Neural cell (in vitro differentiated cells): ENCODE results near the gene PPAT. TPM values are rescaled to one million over a fixed set of nuclear protein-coding genes. Genes with fewer than 3 reads are reported as not detected.
A peak's percentile ranks its signal among the peaks of the same experiment; 100 is the strongest.
"Not testable (repeated sequence)": the region's sequence is repeated elsewhere in the genome, so short reads cannot be mapped to it uniquely, and the experiment has no call there.

Experiments used
- H2AFZ ChIP-seq: fragments of 200-600, 300-800 bp; sonication (generic), shearing (Covaris generic); 2 replicates; pipeline ENCODE4 v1.6.0; 2014; ENCODE audit warnings: low read depth, mild to moderate bottlenecking, antibody characterized with exemption, low read length, moderate library complexity
- H3F3A ChIP-seq: fragments of 200-600 bp; shearing (Covaris generic); 2 replicates; pipeline ENCODE4 v1.6.1; 2016; ENCODE audit warnings: mild to moderate bottlenecking, moderate library complexity, mixed read lengths, antibody characterized with exemption, low read length; ENCODE audit not compliant: insufficient read depth, poor library complexity, severe bottlenecking
- H3K27ac ChIP-seq: fragments of 200-600, 300-800 bp; sonication (generic), shearing (Covaris generic); 2 replicates; pipeline ENCODE4 v1.5.1; 2014; ENCODE audit warnings: mild to moderate bottlenecking, low read length, moderate library complexity
- H3K27me3 ChIP-seq: fragments of 300-800, 200-600 bp; sonication (generic), shearing (Covaris generic); 2 replicates; pipeline ENCODE4 v1.6.0; 2014; ENCODE audit warnings: mild to moderate bottlenecking, low read depth, low read length, moderate library complexity; ENCODE audit not compliant: insufficient read depth
- H3K36me3 ChIP-seq: fragments of 300-800, 200-600 bp; sonication (generic), shearing (Covaris generic); 2 replicates; pipeline ENCODE4 v1.5.1; 2014; ENCODE audit warnings: mild to moderate bottlenecking, antibody characterized with exemption, low read length, moderate library complexity; ENCODE audit not compliant: insufficient read depth
- H3K4me2 ChIP-seq: fragments of 300-800, 200-600 bp; sonication (generic), shearing (Covaris generic); 2 replicates; pipeline ENCODE4 v1.6.0; 2014; ENCODE audit warnings: mild to moderate bottlenecking, low read length
- H3K4me3 ChIP-seq: fragments of 300-800, 200-600 bp; sonication (generic), shearing (Covaris generic); 2 replicates; pipeline ENCODE4 v1.5.1; 2014; ENCODE audit warnings: mild to moderate bottlenecking, low read length, moderate library complexity
- H3K79me2 ChIP-seq: fragments of 200-600 bp; shearing (Covaris generic); replicated peaks from 2 replicates; pipeline ENCODE4 v1.6.0; 2014; ENCODE audit warnings: mild to moderate bottlenecking, low read length, moderate library complexity; ENCODE audit not compliant: insufficient read depth
- H3K9ac ChIP-seq: fragments of 300-800, 200-600 bp; sonication (generic), shearing (Covaris generic); 2 replicates; pipeline ENCODE4 v1.6.1; 2016; ENCODE audit warnings: mild to moderate bottlenecking, low read length, mixed read lengths
- H3K9me2 ChIP-seq: fragments of 200-600 bp; shearing (Covaris generic); 2 replicates; pipeline ENCODE4 v1.6.1; 2016; ENCODE audit warnings: mild to moderate bottlenecking, low read length, mixed read lengths; ENCODE audit not compliant: insufficient read depth
- H3K9me3 ChIP-seq: fragments of 200-600, 300-800 bp; sonication (generic), shearing (Covaris generic); 2 replicates; pipeline ENCODE4 v1.6.1; 2016; ENCODE audit warnings: mild to moderate bottlenecking, mixed run types, low read length, moderate library complexity, mixed read lengths
- H4K20me1 ChIP-seq: fragments of 200-600 bp; shearing (Covaris generic); 2 replicates; pipeline ENCODE4 v1.6.1; 2016; ENCODE audit warnings: mild to moderate bottlenecking, mixed run types; ENCODE audit not compliant: insufficient read depth
- EP300 ChIP-seq: fragments of 450-650 bp; conservative IDR thresholded peaks from 2 replicates; pipeline ENCODE4 v1.6.1; 2014; ENCODE audit warnings: antibody characterized with exemption, mild to moderate bottlenecking, moderate library complexity; ENCODE audit not compliant: poor library complexity, severe bottlenecking
- EZH2 ChIP-seq: fragments of 200-600, 300-800 bp; shearing (Covaris generic), sonication (generic); IDR thresholded peaks from 2 replicates; pipeline ENCODE4 v1.6.1; 2014; ENCODE audit warnings: antibody characterized with exemption, low read length, borderline replicate concordance, mild to moderate bottlenecking; ENCODE audit not compliant: insufficient read depth, poor library complexity, severe bottlenecking
- MXI1 ChIP-seq: fragments of 450-650 bp; conservative IDR thresholded peaks from 2 replicates; pipeline ENCODE4 v1.6.1; 2014; ENCODE audit warnings: antibody characterized with exemption, mild to moderate bottlenecking; ENCODE audit not compliant: poor library complexity, severe bottlenecking
- SMC3 ChIP-seq: fragments of 450-650 bp; conservative IDR thresholded peaks from 2 replicates; pipeline ENCODE4 v1.6.1; 2014; ENCODE audit warnings: antibody characterized with exemption, mild to moderate bottlenecking, moderate library complexity; ENCODE audit not compliant: poor library complexity
- polyA plus RNA-seq: library from polyadenylated mRNA; depleted of rRNA; stranded (reverse); fragments of >200 nt; gene quantifications from 2 replicates; pipeline ENCODE4 v1.2.3, GENCODE V29; 2014
- TF ChIP-seq, protein P1 (sequence below): IDR thresholded peaks from 2 replicates; pipeline ENCODE4 v1.6.1; 2012; ENCODE audit warnings: borderline replicate concordance

Gene PPAT
- polyA plus RNA-seq, 1 donor from 2014 or later = 22.5 TPM

DNA sequence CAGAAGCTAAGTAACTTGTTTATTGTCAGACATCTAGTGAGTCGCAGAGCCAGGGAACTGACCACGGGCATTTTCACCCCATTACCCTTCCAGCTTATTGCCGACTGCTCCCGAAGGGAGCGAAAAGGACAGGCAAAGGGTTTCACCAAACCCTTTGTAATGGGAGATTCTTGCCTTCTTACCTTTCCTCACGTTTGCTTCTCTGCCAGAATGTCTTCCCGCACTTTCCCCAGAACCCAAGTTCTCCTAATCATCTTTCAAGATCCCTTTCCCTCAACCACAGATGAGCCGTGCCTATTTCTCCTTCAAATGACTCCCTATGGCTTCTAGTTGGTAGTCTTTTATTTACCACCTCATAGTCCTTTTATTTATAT, 31.5 kb upstream of the PPAT start:
- H3K4me3 ChIP-seq = peak overlapping the region; percentile 88
- no peaks in the 10 kb centered on the region for H4K20me1 ChIP-seq
- no peaks in the 10 kb centered on the region for H3K27me3 ChIP-seq
- H3K36me3 ChIP-seq = peaks cover 9% of the 10 kb centered on the region
- no peaks in the 10 kb centered on the region for H3F3A ChIP-seq
- H3K27ac ChIP-seq = peak overlapping the region; percentile 89
- H3K79me2 ChIP-seq = peaks cover 55% of the 10 kb centered on the region
- H3K9me3 ChIP-seq = no peaks in the 10 kb centered on the region
- no peaks in the 10 kb centered on the region for H3K9me2 ChIP-seq
- peak overlapping the region; percentile 64 for H3K4me2 ChIP-seq
- peak overlapping the region; percentile 82 for H2AFZ ChIP-seq
- TF ChIP-seq EZH2 (no peak), SMC3 (no peak)
- peak overlapping the region; percentile 85 for H3K9ac ChIP-seq

DNA sequence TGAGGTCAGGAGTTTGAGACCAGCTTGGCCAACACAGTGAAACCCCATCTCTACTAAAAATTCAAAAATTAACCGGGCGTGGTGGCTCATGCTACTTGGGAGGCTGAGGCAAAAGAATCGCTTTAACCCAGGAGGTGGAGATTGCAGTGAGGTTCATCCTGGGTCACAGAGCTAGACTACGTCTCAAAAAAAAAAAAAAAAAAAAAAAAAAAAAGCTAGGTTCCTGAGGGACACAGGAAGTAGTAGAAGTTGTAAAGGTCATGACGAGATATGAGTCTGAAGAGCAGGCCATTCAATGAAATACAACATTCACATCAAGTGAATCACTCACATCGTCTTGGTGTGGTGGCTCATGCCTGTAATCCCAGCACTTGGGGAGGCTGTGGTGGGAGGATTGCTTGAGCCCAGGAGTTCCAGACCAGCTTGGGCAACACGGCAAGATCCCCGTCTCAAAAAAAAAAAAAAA, 30.9 kb upstream of the PPAT start:
- not testable (repeated sequence) for H3F3A ChIP-seq, H4K20me1 ChIP-seq, H3K9me2 ChIP-seq, H2AFZ ChIP-seq, H3K9me3 ChIP-seq, H3K27me3 ChIP-seq
- H3K27ac ChIP-seq = peak overlapping the region; percentile 89
- peak overlapping the region; percentile 85 for H3K9ac ChIP-seq
- H3K36me3 ChIP-seq = peaks cover 10% of the 10 kb centered on the region
- peak overlapping the region; percentile 88 for H3K4me3 ChIP-seq
- peaks cover 55% of the 10 kb centered on the region for H3K79me2 ChIP-seq
- peak overlapping the region; percentile 64 for H3K4me2 ChIP-seq

DNA sequence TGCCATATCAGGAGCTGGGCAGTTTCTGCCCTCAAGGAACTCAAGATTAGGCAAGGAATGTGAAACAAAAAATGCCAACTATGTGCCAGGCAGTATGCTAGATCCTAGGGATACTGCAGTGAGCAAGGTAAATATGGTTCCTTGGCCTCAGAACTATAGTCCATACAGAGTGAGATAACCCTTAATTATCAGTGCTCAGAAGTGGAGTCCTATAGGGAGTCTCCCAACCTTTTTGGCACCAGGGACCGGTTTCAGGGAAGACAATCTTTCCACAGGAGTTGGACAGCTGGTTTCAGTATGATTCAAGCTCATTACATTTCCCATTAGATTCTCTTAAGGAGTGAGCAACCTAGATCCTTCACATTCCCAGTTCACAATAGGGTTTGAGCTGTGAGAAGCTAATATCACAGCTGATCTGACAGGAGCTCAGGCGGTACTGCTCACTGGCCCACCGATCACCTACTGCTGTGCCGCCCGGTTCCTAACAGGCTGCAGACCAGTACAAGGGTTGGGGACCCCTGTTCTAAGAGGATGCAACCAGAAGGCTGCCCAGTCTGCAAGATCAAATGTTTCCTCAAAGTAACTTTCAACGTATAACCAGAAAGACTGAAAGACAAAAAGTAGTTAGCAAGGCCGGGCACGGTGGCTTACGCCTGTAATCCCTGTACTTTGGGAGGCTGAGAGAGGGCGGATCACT, 30.3 kb upstream of the PPAT start:
- no peaks in the 10 kb centered on the region for H3K27me3 ChIP-seq
- peak overlapping the region; percentile 64 for H3K4me2 ChIP-seq
- no peak overlapping the region for H3K27ac ChIP-seq
- H3K9ac ChIP-seq = no peak overlapping the region
- no peak overlapping the region for H2AFZ ChIP-seq
- peak overlapping the region; percentile 88 for H3K4me3 ChIP-seq
- TF ChIP-seq EP300 = no peak
- TF ChIP-seq EZH2 = no peak
- TF ChIP-seq, protein P1, sequence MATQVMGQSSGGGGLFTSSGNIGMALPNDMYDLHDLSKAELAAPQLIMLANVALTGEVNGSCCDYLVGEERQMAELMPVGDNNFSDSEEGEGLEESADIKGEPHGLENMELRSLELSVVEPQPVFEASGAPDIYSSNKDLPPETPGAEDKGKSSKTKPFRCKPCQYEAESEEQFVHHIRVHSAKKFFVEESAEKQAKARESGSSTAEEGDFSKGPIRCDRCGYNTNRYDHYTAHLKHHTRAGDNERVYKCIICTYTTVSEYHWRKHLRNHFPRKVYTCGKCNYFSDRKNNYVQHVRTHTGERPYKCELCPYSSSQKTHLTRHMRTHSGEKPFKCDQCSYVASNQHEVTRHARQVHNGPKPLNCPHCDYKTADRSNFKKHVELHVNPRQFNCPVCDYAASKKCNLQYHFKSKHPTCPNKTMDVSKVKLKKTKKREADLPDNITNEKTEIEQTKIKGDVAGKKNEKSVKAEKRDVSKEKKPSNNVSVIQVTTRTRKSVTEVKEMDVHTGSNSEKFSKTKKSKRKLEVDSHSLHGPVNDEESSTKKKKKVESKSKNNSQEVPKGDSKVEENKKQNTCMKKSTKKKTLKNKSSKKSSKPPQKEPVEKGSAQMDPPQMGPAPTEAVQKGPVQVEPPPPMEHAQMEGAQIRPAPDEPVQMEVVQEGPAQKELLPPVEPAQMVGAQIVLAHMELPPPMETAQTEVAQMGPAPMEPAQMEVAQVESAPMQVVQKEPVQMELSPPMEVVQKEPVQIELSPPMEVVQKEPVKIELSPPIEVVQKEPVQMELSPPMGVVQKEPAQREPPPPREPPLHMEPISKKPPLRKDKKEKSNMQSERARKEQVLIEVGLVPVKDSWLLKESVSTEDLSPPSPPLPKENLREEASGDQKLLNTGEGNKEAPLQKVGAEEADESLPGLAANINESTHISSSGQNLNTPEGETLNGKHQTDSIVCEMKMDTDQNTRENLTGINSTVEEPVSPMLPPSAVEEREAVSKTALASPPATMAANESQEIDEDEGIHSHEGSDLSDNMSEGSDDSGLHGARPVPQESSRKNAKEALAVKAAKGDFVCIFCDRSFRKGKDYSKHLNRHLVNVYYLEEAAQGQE = no peak
- TF ChIP-seq MXI1 = no peak
- peaks cover 10% of the 10 kb centered on the region for H3K36me3 ChIP-seq
- H3F3A ChIP-seq = no peaks in the 10 kb centered on the region
- no peaks in the 10 kb centered on the region for H4K20me1 ChIP-seq
- peaks cover 55% of the 10 kb centered on the region for H3K79me2 ChIP-seq
- H3K9me2 ChIP-seq = no peaks in the 10 kb centered on the region
- H3K9me3 ChIP-seq = no peaks in the 10 kb centered on the region
